Measurements from ENCODE around the gene TMPRSS13. TPM values are rescaled to one million over a fixed set of nuclear protein-coding genes. Genes with fewer than 3 reads are reported as not detected.
"Not testable (repeated sequence)": the region's sequence is repeated elsewhere in the genome, so short reads cannot be mapped to it uniquely, and the experiment has no call there.

The TMPRSS13 gene
- total RNA-seq, 3 donors from 2014 or later = 0.32 to 1.9 (median 0.72) TPM

GRCh38 chr11:117866526-117866925 lies 62.7 kb downstream of the TMPRSS13 start:
- H3K9me3 ChIP-seq = no peaks in the 10 kb centered on the region
- ATAC-seq (no peak), DNase-seq (no peak)
- H3K36me3 ChIP-seq (ENCODE audit: low read depth) = no peaks in the 10 kb centered on the region
- H3K4me1 ChIP-seq (ENCODE audit: low read depth) = no peaks in the 10 kb centered on the region
- no peak for TF ChIP-seq CTCF (IDR thresholded peaks at IDR 0.05)
- intact Hi-C loops (cut with DNase I, micrococcal nuclease) = no loop called here
- no peak overlapping the region for H3K4me3 ChIP-seq

GRCh38 chr11:117865546-117865945 lies 63.7 kb downstream of the TMPRSS13 start:
- intact Hi-C loops (cut with DNase I, micrococcal nuclease); H3K4me3 ChIP-seq; ATAC-seq; H3K9me3 ChIP-seq; H3K36me3 ChIP-seq (ENCODE audit: low read depth); DNase-seq; H3K4me1 ChIP-seq (ENCODE audit: low read depth): not testable (repeated sequence)

- TF ChIP-seq CTCF (IDR thresholded peaks at IDR 0.05) = no peak
- intact Hi-C loops (cut with DNase I, micrococcal nuclease) = no loop called here
- DNase-seq (no peak), ATAC-seq (no peak)
- H3K36me3 ChIP-seq (ENCODE audit: low read depth) = no peaks in the 10 kb centered on the region
- H3K4me3 ChIP-seq = no peak overlapping the region
- H3K4me1 ChIP-seq (ENCODE audit: low read depth) = no peaks in the 10 kb centered on the region
- no peaks in the 10 kb centered on the region for H3K9me3 ChIP-seq
These were observed 65.8 kb downstream of the TMPRSS13 start for GRCh38 chr11:117863383-117863782.

- H3K4me1 ChIP-seq (ENCODE audit: low read depth) = no peaks in the 10 kb centered on the region
- no peak for TF ChIP-seq CTCF (IDR thresholded peaks at IDR 0.05)
- ATAC-seq = no peak
- intact Hi-C loops (cut with DNase I, micrococcal nuclease) = no loop called here
- H3K36me3 ChIP-seq (ENCODE audit: low read depth) = no peaks in the 10 kb centered on the region
- DNase-seq = no peak
- no peak overlapping the region for H3K4me3 ChIP-seq
- H3K9me3 ChIP-seq = no peaks in the 10 kb centered on the region
These were observed 66.4 kb downstream of the TMPRSS13 start for GRCh38 chr11:117862753-117863152.

GRCh38 chr11:117862019-117862725 lies 67.0 kb downstream of the TMPRSS13 start:
- Histone ChIP-seq H3K36me3 (ENCODE audit: low read depth) (no peaks in the 10 kb centered on the region), H3K4me3 (no peak overlapping the region), H3K9me3 (no peaks in the 10 kb centered on the region), H3K4me1 (ENCODE audit: low read depth) (no peaks in the 10 kb centered on the region)
- ATAC-seq (no peak), DNase-seq (no peak)
- no peak for TF ChIP-seq CTCF (IDR thresholded peaks at IDR 0.05)
- intact Hi-C loops (cut with DNase I, micrococcal nuclease) = no loop called here

- ATAC-seq (no peak), DNase-seq (no peak)
- Histone ChIP-seq H3K4me3 (no peak overlapping the region), H3K9me3 (no peaks in the 10 kb centered on the region), H3K4me1 (ENCODE audit: low read depth) (no peaks in the 10 kb centered on the region), H3K36me3 (ENCODE audit: low read depth) (no peaks in the 10 kb centered on the region)
- no peak for TF ChIP-seq CTCF (IDR thresholded peaks at IDR 0.05)
- intact Hi-C loops (cut with DNase I, micrococcal nuclease) = no loop called here
These were observed 67.8 kb downstream of the TMPRSS13 start for GRCh38 chr11:117861151-117862018.

Measured in mucosa of descending colon (tissue), 3 donors.